Tibial nerve (tissue), 4 donors: ENCODE measurements around the gene CDH20. TPM values are rescaled to one million over a fixed set of nuclear protein-coding genes. Genes with fewer than 3 reads are reported as not detected.
A peak's percentile ranks its signal among the peaks of the same experiment; 100 is the strongest.

Experiments used
- DNase-seq, 2 donors: peaks; one replicate each; pipeline ENCODE4 v3.0.0-alpha.2; 2019; ENCODE audit warnings: low spot score in 2 of 2
- H3K27ac ChIP-seq, 4 donors: fragments of 200-600 bp; sonication (generic) in 3 of 4; one replicate each; pipeline ENCODE4 v1.5.1; 2017 to 2019; ENCODE audit warnings: mild to moderate bottlenecking in 1 of 4
- H3K27me3 ChIP-seq, 2 donors: fragments of 200-600 bp; sonication (generic) in 1 of 2; one replicate each; pipeline versions ENCODE4 v1.5.1 to v1.6.0; 2017 to 2019
- H3K36me3 ChIP-seq, 3 donors: fragments of 200-600 bp; sonication (generic); one replicate each; pipeline ENCODE4 v1.5.1; 2018 to 2019
- H3K4me1 ChIP-seq, 4 donors: fragments of 200-600 bp; sonication (generic) in 3 of 4; one replicate each; pipeline ENCODE4 v1.5.1; 2017 to 2019
- H3K4me3 ChIP-seq, 4 donors: fragments of 200-600 bp; sonication (generic) in 3 of 4; one replicate each; pipeline ENCODE4 v1.5.1; 2017 to 2019; ENCODE audit warnings: mild to moderate bottlenecking in 1 of 4, moderate library complexity in 1 of 4
- H3K9me3 ChIP-seq, 4 donors: fragments of 200-600 bp; sonication (generic) in 3 of 4; one replicate each; pipeline ENCODE4 v1.5.1; 2017 to 2019
- EP300 ChIP-seq, 2 donors: sonication (generic); formaldehyde crosslinking; IDR thresholded peaks; one replicate each; pipeline ENCODE4 v1.6.1; 2017; ENCODE audit warnings: antibody characterized with exemption in 2 of 2, mild to moderate bottlenecking in 1 of 2
- POLR2A ChIP-seq, 2 donors: fragments of 450-650 bp; IDR thresholded peaks; one replicate each; pipeline ENCODE4 v1.6.1; 2017; ENCODE audit warnings: antibody characterized with exemption in 2 of 2, mild to moderate bottlenecking in 2 of 2, moderate library complexity in 2 of 2
- WGBS, 2 donors: methylation state at CpG; one replicate each; pipeline ENCODE4 v1.1.5; 2018; 5-methylcytosine and 5-hydroxymethylcytosine counted together
- total RNA-seq, 4 donors: library from RNA; depleted of rRNA; stranded (reverse); fragments of >200 nt; gene quantifications; one replicate each; pipeline ENCODE4 v1.1.0, GENCODE V29; 2016
- TF ChIP-seq, protein P1 (sequence below), 5 experiments: fragments of 200-600 bp in 3 of 5; fragments of 450-650 bp in 2 of 5; sonication (generic) in 3 of 5; IDR thresholded peaks; one replicate each; pipeline ENCODE4 v1.5.1; 2016 to 2019; ENCODE audit warnings: antibody characterized with exemption in 5 of 5, mild to moderate bottlenecking in 3 of 5, moderate library complexity in 2 of 5

The CDH20 gene
- total RNA-seq, 4 donors from 2014 or later, result 0.39 to 1.0 (median 0.90) TPM; not detected in 1

DNA sequence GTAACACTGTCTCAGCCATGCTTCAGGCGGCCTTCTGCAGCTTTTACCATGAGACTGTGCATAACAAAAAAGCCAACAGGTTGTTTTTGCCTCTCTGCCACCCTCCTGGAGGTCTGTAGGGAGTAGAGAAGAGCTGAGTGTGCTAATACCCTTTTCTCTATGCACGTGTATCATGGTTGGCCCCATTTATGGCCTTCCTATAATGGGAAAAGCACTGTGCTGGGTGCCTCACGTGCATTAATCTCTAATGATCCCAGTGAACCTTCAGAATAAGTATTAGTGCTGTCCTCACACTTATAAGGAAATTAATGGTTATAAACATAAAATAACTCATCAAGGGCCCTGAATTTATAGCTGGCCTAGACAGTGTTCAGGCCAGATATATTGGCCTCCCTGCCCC is 164.2 kb downstream of the CDH20 start:
- no peak overlapping the region for H3K27ac ChIP-seq
- TF ChIP-seq, protein P1, sequence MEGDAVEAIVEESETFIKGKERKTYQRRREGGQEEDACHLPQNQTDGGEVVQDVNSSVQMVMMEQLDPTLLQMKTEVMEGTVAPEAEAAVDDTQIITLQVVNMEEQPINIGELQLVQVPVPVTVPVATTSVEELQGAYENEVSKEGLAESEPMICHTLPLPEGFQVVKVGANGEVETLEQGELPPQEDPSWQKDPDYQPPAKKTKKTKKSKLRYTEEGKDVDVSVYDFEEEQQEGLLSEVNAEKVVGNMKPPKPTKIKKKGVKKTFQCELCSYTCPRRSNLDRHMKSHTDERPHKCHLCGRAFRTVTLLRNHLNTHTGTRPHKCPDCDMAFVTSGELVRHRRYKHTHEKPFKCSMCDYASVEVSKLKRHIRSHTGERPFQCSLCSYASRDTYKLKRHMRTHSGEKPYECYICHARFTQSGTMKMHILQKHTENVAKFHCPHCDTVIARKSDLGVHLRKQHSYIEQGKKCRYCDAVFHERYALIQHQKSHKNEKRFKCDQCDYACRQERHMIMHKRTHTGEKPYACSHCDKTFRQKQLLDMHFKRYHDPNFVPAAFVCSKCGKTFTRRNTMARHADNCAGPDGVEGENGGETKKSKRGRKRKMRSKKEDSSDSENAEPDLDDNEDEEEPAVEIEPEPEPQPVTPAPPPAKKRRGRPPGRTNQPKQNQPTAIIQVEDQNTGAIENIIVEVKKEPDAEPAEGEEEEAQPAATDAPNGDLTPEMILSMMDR (IDR thresholded peaks at IDR 0.05), result no peak
- no peak for TF ChIP-seq EP300 (IDR thresholded peaks at IDR 0.05)
- TF ChIP-seq POLR2A (IDR thresholded peaks at IDR 0.05), result no peak
- H3K9me3 ChIP-seq, result no peaks in the 10 kb centered on the region
- no peaks in the 10 kb centered on the region for H3K36me3 ChIP-seq
- no peak overlapping the region for H3K4me3 ChIP-seq
- 77 to 83% methylated on average over 3 of the region's 3 CpGs for WGBS, 2 donors
- no peaks in the 10 kb centered on the region for H3K27me3 ChIP-seq
- DNase-seq, result no peak
- no peaks in the 10 kb centered on the region for H3K4me1 ChIP-seq

DNA sequence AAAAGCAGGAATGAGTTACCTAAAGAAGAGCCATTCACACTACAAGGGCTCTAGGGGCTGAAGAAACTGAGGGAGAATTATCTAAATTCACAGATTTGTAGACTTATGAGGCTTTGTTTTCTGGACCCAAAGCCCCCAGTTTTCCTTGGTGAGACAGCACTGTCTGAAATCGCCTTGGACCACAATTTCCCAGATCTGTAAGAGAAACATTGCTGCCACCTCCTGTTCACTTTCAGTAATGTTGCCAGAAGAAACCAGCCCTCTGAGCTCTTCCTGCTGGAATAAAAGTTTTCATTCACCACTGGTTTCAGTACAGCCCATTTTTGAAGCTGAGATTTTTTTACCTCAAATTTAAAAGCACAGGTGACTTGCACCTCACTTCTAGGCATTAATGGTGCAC is 169.2 kb downstream of the CDH20 start:
- H3K27me3 ChIP-seq, result no peaks in the 10 kb centered on the region
- H3K4me1 ChIP-seq, result no peaks in the 10 kb centered on the region
- peak in 1 of 2 donors; percentile 73 for DNase-seq
- WGBS, 2 donors, result 0 to 4% methylated on average over 1 of the region's 1 CpG
- TF ChIP-seq EP300 (IDR thresholded peaks at IDR 0.05), result no peak
- TF ChIP-seq, protein P1 (IDR thresholded peaks at IDR 0.05), result peak; percentile 35 to 70 (median 58)
- no peaks in the 10 kb centered on the region for H3K9me3 ChIP-seq
- no peak overlapping the region for H3K4me3 ChIP-seq
- H3K27ac ChIP-seq, result no peak overlapping the region
- no peaks in the 10 kb centered on the region for H3K36me3 ChIP-seq

DNA sequence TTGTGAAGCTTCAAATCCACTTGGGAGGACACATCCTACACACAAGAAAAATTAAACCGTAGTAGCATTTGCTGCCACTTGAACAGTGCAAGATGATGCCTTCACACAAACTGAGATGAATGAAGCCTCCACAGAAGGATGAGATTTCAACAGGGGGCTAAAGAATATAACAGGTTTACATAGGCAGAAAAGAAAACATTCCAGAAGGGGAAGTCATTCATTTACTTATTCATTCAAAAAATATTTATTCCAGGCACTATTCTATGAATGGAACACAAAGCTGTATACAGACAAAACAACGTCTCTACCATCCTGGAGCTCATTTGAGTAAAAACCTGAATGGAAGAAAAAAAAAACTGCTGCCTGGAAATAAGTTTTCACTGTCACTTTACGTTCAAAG is 170.5 kb downstream of the CDH20 start:
- Histone ChIP-seq H3K4me1 (no peaks in the 10 kb centered on the region), H3K27me3 (no peaks in the 10 kb centered on the region), H3K9me3 (no peaks in the 10 kb centered on the region), H3K36me3 (no peaks in the 10 kb centered on the region), H3K27ac (no peak overlapping the region), H3K4me3 (no peak overlapping the region)
- WGBS, 2 donors, result 39 to 50% methylated on average over 3 of the region's 3 CpGs
- DNase-seq, result no peak
- TF ChIP-seq, protein P1 (IDR thresholded peaks at IDR 0.05), result no peak

DNA sequence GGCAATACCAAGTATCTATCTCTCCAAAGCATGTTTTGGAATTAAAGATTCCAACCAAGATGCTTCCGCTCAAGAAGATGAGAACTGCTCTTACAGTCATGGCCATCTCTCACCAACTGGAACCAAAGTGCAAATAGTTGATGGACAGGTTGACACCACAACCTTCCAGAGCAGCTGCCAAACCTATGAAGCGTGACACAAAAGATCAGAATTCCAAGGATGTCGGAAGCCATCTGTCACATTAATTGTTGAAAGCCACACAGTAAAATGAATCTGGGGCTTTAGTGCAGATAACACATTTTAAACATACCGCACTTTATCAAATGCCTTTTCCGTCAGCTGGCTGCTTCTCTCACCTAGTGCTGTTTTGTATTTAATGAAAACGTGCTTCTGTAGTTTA is 195.7 kb downstream of the CDH20 start:
- Histone ChIP-seq H3K36me3 (no peaks in the 10 kb centered on the region), H3K27me3 (no peaks in the 10 kb centered on the region), H3K9me3 (no peaks in the 10 kb centered on the region), H3K27ac (no peak overlapping the region), H3K4me3 (no peak overlapping the region), H3K4me1 (no peaks in the 10 kb centered on the region)
- no peak for DNase-seq
- WGBS, 2 donors, result 90 to 95% methylated on average over 6 of the region's 6 CpGs
- TF ChIP-seq EP300 (IDR thresholded peaks at IDR 0.05) (no peak), POLR2A (IDR thresholded peaks at IDR 0.05) (no peak)
- TF ChIP-seq, protein P1 (IDR thresholded peaks at IDR 0.05), result no peak

DNA sequence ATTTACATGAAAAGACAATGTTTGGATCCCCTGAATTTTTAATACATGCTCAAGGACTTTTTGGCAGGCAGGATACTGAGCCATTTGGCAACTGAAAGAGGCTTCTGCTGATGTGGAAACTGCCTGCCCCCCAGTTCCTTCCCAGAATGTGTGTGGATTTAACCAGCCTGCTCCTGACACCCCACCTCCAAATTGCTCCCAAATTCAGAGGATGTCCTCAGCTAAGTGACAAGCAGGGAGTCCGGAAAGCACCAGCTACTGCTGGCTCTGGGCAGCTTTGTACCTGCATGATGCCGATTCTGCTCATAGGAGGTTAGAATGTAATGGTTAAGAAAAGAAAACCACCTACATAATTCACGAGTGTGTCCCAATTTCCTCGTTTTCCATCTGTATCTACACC is 197.5 kb downstream of the CDH20 start:
- TF ChIP-seq, protein P1 (IDR thresholded peaks at IDR 0.05), result no peak
- TF ChIP-seq POLR2A (IDR thresholded peaks at IDR 0.05) (no peak), EP300 (IDR thresholded peaks at IDR 0.05) (no peak)
- 57 to 67% methylated on average over 4 of the region's 4 CpGs for WGBS, 2 donors
- H3K4me1 ChIP-seq, result no peaks in the 10 kb centered on the region

More for the DNA sequence above, 197.5 kb downstream of the CDH20 start:
- DNase-seq, result no peak
- Histone ChIP-seq H3K9me3 (no peaks in the 10 kb centered on the region), H3K27ac (no peak overlapping the region), H3K27me3 (no peaks in the 10 kb centered on the region), H3K36me3 (no peaks in the 10 kb centered on the region), H3K4me3 (no peak overlapping the region)
